ENCODE data around the gene EMILIN2. TPM values are rescaled to one million over a fixed set of nuclear protein-coding genes. Genes with fewer than 3 reads are reported as not detected.

The EMILIN2 gene
- total and polyA plus RNA-seq, 2 donors (not counting 3 experiments of a cell fraction or from before 2014, with no cell fraction given) = 9.4 to 13.4 TPM

DNA sequence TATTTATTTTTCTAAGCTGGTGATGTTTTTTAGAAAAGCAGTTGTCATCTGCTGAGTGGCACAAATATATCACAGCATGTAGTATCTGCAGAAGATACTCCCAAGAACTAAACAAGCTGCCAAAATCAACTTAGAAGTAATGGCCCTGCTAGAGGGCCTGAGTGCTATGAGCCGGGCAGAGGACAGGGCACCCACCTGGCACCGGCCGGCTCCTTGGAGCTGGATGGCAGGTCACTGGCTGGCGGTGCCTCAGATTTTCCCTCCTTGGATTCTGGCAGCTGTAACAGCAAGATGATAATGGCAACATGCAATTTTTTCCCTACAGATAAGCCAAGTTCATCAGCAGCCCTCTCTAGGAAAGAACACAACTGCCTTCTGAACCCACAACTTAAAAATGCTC lies 79.7 kb downstream of the EMILIN2 start:
- no peaks in the 10 kb centered on the region for H3K9me3 ChIP-seq (replicated peaks; ENCODE audit: control insufficient read depth, insufficient read depth, low read length)
- H3K27me3 ChIP-seq (ENCODE audit: control insufficient read depth in 2 of 2, insufficient read depth in 2 of 2, low read length in 2 of 2) = no peaks in the 10 kb centered on the region
- H2AFZ ChIP-seq (ENCODE audit: low read depth, low read length) = no peak overlapping the region
- ChIA-PET CTCF (interaction anchor here (0.8 to 1.4 kb wide), 3 partner anchors 136 to 319 kb away, joined by 3 to 6 read pairs (median 3); no protein-coding TSS in a partner anchor), POLR2A (no interaction called here)
- H3K4me1 ChIP-seq (ENCODE audit: control insufficient read depth, extremely low read depth, insufficient read depth, low read length) = peaks cover 6% of the 10 kb centered on the region
- dilution Hi-C loops (cut with MboI; ENCODE audit: extremely low pct_ligation_motif_present, low sequenced_read_pairs) (no loop called here), intact Hi-C loops (cut with micrococcal nuclease) (no loop called here)
- H3K27ac ChIP-seq (ENCODE audit: insufficient read depth, low read depth, low read length) = no peak overlapping the region
- H3K4me2 ChIP-seq (ENCODE audit: insufficient read depth, low read length) = no peak overlapping the region
- H3K4me3 ChIP-seq (replicated peaks in 1 of 3; ENCODE audit: insufficient read depth in 1 of 3, low read depth in 1 of 3, low read length in 3 of 3) = no peak overlapping the region
- no peak overlapping the region for H3K9ac ChIP-seq (replicated peaks; ENCODE audit: extremely low read depth, insufficient read depth, low read length)
- H3K9me1 ChIP-seq (replicated peaks; ENCODE audit: control insufficient read depth, extremely low read depth, insufficient read depth, low read length) = no peaks in the 10 kb centered on the region
- H3K36me3 ChIP-seq (ENCODE audit: control insufficient read depth in 2 of 2, extremely low read depth in 1 of 2, insufficient read depth in 2 of 2, low read length in 2 of 2) = peaks cover 17 to 26% of the 10 kb centered on the region in 2 experiments
- H4K20me1 ChIP-seq (replicated peaks; ENCODE audit: control insufficient read depth, extremely low read depth, insufficient read depth, low read length) = no peaks in the 10 kb centered on the region
- no TSS peak for BruUV-seq (replicated peaks)
- TF ChIP-seq, protein P1, sequence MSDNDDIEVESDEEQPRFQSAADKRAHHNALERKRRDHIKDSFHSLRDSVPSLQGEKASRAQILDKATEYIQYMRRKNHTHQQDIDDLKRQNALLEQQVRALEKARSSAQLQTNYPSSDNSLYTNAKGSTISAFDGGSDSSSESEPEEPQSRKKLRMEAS (IDR thresholded peaks at IDR 0.05; ENCODE audit: insufficient read depth, insufficient read length) = no peak
- no peak for TF ChIP-seq GATA2 (IDR thresholded peaks at IDR 0.05; ENCODE audit: insufficient read depth, insufficient read length, low read depth, low read length)
- TF ChIP-seq, protein P2, sequence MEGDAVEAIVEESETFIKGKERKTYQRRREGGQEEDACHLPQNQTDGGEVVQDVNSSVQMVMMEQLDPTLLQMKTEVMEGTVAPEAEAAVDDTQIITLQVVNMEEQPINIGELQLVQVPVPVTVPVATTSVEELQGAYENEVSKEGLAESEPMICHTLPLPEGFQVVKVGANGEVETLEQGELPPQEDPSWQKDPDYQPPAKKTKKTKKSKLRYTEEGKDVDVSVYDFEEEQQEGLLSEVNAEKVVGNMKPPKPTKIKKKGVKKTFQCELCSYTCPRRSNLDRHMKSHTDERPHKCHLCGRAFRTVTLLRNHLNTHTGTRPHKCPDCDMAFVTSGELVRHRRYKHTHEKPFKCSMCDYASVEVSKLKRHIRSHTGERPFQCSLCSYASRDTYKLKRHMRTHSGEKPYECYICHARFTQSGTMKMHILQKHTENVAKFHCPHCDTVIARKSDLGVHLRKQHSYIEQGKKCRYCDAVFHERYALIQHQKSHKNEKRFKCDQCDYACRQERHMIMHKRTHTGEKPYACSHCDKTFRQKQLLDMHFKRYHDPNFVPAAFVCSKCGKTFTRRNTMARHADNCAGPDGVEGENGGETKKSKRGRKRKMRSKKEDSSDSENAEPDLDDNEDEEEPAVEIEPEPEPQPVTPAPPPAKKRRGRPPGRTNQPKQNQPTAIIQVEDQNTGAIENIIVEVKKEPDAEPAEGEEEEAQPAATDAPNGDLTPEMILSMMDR (IDR thresholded peaks at IDR 0.05; ENCODE audit: extremely low read depth in 1 of 2, insufficient read depth in 1 of 2, low read depth in 1 of 2, low read length in 2 of 2) = no peak
- no peak for TF ChIP-seq POLR2AphosphoS5 (IDR thresholded peaks at IDR 0.05; ENCODE audit: insufficient read depth, low read depth, low read length)
- no peak for TF ChIP-seq EZH2 (IDR thresholded peaks at IDR 0.05; ENCODE audit: borderline replicate concordance, low read depth, low read length, severe bottlenecking)
- no peak for TF ChIP-seq POLR2A (IDR thresholded peaks at IDR 0.05; ENCODE audit: low read depth, low read length)
- no peak for TF ChIP-seq FOS (IDR thresholded peaks at IDR 0.05; ENCODE audit: borderline replicate concordance, insufficient read depth, low read length)
- no peak for TF ChIP-seq JUN (IDR thresholded peaks at IDR 0.05; ENCODE audit: borderline replicate concordance, insufficient read depth, insufficient read length, low read depth)
- TF ChIP-seq MYC (IDR thresholded peaks at IDR 0.05; ENCODE audit: low read depth, low read length) = no peak
- no peak for FAIRE-seq
- no peaks in the 10 kb centered on the region for H3K79me2 ChIP-seq (ENCODE audit: control insufficient read depth, insufficient read depth, low read length)
- no peak for DNase-seq (ENCODE audit: low read depth, low spot score)
